ENCODE measurements around the gene RPL18.

RPL18 gene

DNA sequence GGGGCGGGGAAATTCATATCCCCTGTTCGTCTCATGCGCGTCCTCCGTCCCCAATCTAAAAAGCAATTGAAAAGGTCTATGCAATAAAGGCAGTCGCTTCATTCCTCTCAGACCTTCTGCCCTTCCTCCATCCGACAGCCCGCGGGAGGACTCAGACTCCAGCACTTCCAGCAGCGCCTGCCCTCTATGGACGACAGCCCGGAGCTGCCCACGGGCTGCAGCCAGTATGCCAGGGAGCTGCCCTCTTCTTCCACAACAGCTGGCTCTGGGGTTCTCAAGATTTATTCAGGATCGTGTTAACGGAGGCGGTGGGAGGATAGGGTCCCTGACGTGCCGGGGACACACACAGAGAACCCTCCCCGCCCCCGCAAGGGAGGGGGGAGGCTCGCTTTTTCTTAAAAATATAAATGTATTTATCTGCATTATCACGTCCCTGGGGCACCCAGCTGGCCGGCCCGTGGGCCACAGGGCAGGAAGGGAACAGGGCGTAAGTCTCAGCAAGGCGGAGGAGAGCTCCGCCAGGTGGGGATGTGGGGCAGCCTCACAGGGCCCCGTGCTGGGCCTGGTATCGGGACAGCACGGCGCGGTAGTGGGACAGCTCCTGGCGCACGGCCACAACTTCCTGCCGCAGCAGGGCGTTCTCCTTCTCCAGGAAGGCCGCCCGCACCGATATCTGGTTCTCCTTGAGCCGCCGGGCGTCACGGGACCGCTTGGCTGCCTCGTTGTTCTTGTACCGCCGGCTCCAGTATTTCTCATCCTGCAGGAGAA is 11.5 kb upstream of the RPL18 start:
- no peaks in the 10 kb centered on the region for H3K9me3 ChIP-seq (ENCODE audit: control insufficient read depth in 2 of 2, low read length in 2 of 2)
- peaks cover 58 to 75% of the 10 kb centered on the region in 2 donors for H3K4me1 ChIP-seq (ENCODE audit: control insufficient read depth in 2 of 2, insufficient read depth in 2 of 2, low read length in 2 of 2)
- no peaks in the 10 kb centered on the region for H3K27me3 ChIP-seq (ENCODE audit: control insufficient read depth in 2 of 2, insufficient read depth in 2 of 2, low read length in 2 of 2)
- peak overlapping the region in 1 of 2 donors; percentile 4 for H3K4me3 ChIP-seq (ENCODE audit: low read length in 2 of 2)
- peak overlapping the region; percentile 34 to 68 for H3K9ac ChIP-seq (ENCODE audit: low read depth in 1 of 2, low read length in 2 of 2)
- H3K36me3 ChIP-seq (ENCODE audit: control insufficient read depth in 2 of 2, insufficient read depth in 2 of 2, low read length in 2 of 2): peaks cover 8 to 18% of the 10 kb centered on the region in 2 donors
- peak overlapping the region; percentile 86 to 89 for H3K27ac ChIP-seq (ENCODE audit: low read depth in 2 of 2, low read length in 2 of 2)

DNA sequence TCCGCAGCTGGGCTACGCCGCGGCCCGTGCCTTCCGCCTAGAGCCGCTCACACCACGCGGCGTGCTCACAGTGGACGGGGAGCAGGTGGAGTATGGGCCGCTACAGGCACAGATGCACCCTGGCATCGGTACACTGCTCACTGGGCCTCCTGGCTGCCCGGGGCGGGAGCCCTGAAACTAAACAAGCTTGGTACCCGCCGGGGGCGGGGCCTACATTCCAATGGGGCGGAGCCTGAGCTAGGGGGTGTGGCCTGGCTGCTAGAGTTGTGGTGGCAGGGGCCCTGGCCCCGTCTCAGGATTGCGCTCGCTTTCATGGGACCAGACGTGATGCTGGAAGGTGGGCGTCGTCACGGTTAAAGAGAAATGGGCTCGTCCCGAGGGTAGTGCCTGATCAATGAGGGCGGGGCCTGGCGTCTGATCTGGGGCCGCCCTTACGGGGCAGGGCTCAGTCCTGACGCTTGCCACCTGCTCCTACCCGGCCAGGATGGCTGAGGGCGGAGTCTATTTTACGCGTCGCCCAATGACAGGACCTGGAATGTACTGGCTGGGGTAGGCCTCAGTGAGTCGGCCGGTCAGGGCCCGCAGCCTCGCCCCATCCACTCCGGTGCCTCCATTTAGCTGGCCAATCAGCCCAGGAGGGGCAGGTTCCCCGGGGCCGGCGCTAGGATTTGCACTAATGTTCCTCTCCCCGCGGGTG is 10.8 kb upstream of the RPL18 start:
- H3K27me3 ChIP-seq (ENCODE audit: control insufficient read depth in 2 of 2, insufficient read depth in 2 of 2, low read length in 2 of 2): no peaks in the 10 kb centered on the region
- peak overlapping the region; percentile 86 to 89 for H3K27ac ChIP-seq (ENCODE audit: low read depth in 2 of 2, low read length in 2 of 2)
- H3K36me3 ChIP-seq (ENCODE audit: control insufficient read depth in 2 of 2, insufficient read depth in 2 of 2, low read length in 2 of 2): peaks cover 8 to 18% of the 10 kb centered on the region in 2 donors
- H3K4me1 ChIP-seq (ENCODE audit: control insufficient read depth in 2 of 2, insufficient read depth in 2 of 2, low read length in 2 of 2): peaks cover 53 to 77% of the 10 kb centered on the region in 2 donors
- peak overlapping the region in 1 of 2 donors; percentile 43 for H3K4me3 ChIP-seq (ENCODE audit: low read length in 2 of 2)
- H3K9ac ChIP-seq (ENCODE audit: low read depth in 1 of 2, low read length in 2 of 2): peak overlapping the region; percentile 34 to 68
- no peaks in the 10 kb centered on the region for H3K9me3 ChIP-seq (ENCODE audit: control insufficient read depth in 2 of 2, low read length in 2 of 2)

DNA sequence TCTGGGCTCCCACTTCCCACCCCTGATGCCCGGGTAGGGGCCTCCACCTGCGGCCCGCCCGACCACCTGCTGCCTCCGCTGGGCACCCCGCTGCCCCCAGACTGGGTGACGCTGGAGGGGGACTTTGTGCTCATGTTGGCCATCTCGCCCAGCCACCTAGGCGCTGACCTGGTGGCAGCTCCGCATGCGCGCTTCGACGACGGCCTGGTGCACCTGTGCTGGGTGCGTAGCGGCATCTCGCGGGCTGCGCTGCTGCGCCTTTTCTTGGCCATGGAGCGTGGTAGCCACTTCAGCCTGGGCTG is 10.3 kb upstream of the RPL18 start:
- Histone ChIP-seq H3K36me3 (ENCODE audit: control insufficient read depth in 2 of 2, insufficient read depth in 2 of 2, low read length in 2 of 2) (peaks cover 8 to 18% of the 10 kb centered on the region in 2 donors), H3K4me1 (ENCODE audit: control insufficient read depth in 2 of 2, insufficient read depth in 2 of 2, low read length in 2 of 2) (peaks cover 54 to 77% of the 10 kb centered on the region in 2 donors), H3K4me3 (ENCODE audit: low read length in 2 of 2) (no peak overlapping the region), H3K27me3 (ENCODE audit: control insufficient read depth in 2 of 2, insufficient read depth in 2 of 2, low read length in 2 of 2) (no peaks in the 10 kb centered on the region), H3K9me3 (ENCODE audit: control insufficient read depth in 2 of 2, low read length in 2 of 2) (no peaks in the 10 kb centered on the region), H3K9ac (ENCODE audit: low read depth in 1 of 2, low read length in 2 of 2) (no peak overlapping the region), H3K27ac (ENCODE audit: low read depth in 2 of 2, low read length in 2 of 2) (peak overlapping the region; percentile 86 to 89)

DNA sequence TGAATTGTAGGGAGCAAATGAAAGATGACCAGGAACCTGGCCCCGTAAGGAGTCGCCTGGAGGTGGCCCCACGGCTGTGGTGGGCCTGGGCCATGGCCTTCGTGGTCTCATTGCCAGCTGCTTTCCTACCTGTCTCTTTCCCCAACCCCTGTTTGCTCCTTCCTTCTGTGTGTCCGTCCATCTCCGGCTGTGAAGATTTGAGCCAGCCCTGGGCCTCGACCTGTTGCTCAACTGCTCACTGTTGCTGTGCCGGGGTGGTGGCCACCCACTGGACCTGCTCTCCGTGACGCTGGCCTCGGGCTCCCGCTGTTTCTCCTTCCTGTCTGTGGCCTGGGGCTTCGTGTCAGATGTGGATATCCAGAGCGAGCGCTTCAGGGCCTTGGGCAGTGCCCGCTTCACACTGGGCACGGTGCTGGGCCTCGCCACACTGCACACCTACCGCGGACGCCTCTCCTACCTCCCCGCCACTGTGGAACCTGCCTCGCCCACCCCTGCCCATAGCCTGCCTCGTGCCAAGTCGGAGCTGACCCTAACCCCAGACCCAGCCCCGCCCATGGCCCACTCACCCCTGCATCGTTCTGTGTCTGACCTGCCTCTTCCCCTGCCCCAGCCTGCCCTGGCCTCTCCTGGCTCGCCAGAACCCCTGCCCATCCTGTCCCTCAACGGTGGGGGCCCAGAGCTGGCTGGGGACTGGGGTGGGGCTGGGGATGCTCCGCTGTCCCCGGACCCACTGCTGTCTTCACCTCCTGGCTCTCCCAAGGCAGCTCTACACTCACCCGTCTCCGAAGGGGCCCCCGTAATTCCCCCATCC is 9.7 kb upstream of the RPL18 start:
- Histone ChIP-seq H3K9ac (ENCODE audit: low read depth in 1 of 2, low read length in 2 of 2) (no peak overlapping the region), H3K27me3 (ENCODE audit: control insufficient read depth in 2 of 2, insufficient read depth in 2 of 2, low read length in 2 of 2) (no peaks in the 10 kb centered on the region), H3K36me3 (ENCODE audit: control insufficient read depth in 2 of 2, insufficient read depth in 2 of 2, low read length in 2 of 2) (peaks cover 8 to 18% of the 10 kb centered on the region in 2 donors), H3K27ac (ENCODE audit: low read depth in 2 of 2, low read length in 2 of 2) (peak overlapping the region in 1 of 2 donors; percentile 32), H3K4me3 (ENCODE audit: low read length in 2 of 2) (no peak overlapping the region), H3K9me3 (ENCODE audit: control insufficient read depth in 2 of 2, low read length in 2 of 2) (no peaks in the 10 kb centered on the region), H3K4me1 (ENCODE audit: control insufficient read depth in 2 of 2, insufficient read depth in 2 of 2, low read length in 2 of 2) (peaks cover 51 to 74% of the 10 kb centered on the region in 2 donors)

DNA sequence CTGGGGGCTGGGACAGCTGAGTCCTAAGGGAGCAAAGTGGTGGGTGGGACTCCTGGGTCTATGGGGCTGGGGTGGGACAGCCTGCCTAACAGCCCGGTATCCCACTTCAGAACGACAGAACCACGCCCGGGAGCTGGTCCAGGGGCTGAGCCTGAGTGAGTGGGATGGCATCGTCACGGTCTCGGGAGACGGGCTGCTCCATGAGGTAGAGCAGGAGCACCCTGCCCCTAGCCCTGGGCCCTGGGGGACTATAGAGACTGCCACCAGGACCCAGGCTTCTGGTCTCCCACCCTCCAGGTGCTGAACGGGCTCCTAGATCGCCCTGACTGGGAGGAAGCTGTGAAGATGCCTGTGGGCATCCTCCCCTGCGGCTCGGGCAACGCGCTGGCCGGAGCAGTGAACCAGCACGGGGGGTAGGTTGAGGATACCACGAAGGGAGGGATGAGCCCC is 8.9 kb upstream of the RPL18 start:
- Histone ChIP-seq H3K27me3 (ENCODE audit: control insufficient read depth in 2 of 2, insufficient read depth in 2 of 2, low read length in 2 of 2) (no peaks in the 10 kb centered on the region), H3K9ac (ENCODE audit: low read depth in 1 of 2, low read length in 2 of 2) (peak overlapping the region in 1 of 2 donors; percentile 41), H3K36me3 (ENCODE audit: control insufficient read depth in 2 of 2, insufficient read depth in 2 of 2, low read length in 2 of 2) (peaks cover 8 to 16% of the 10 kb centered on the region in 2 donors), H3K4me1 (ENCODE audit: control insufficient read depth in 2 of 2, insufficient read depth in 2 of 2, low read length in 2 of 2) (peaks cover 49 to 72% of the 10 kb centered on the region in 2 donors), H3K4me3 (ENCODE audit: low read length in 2 of 2) (no peak overlapping the region), H3K27ac (ENCODE audit: low read depth in 2 of 2, low read length in 2 of 2) (peak overlapping the region; percentile 85 to 86), H3K9me3 (ENCODE audit: control insufficient read depth in 2 of 2, low read length in 2 of 2) (no peaks in the 10 kb centered on the region)

DNA sequence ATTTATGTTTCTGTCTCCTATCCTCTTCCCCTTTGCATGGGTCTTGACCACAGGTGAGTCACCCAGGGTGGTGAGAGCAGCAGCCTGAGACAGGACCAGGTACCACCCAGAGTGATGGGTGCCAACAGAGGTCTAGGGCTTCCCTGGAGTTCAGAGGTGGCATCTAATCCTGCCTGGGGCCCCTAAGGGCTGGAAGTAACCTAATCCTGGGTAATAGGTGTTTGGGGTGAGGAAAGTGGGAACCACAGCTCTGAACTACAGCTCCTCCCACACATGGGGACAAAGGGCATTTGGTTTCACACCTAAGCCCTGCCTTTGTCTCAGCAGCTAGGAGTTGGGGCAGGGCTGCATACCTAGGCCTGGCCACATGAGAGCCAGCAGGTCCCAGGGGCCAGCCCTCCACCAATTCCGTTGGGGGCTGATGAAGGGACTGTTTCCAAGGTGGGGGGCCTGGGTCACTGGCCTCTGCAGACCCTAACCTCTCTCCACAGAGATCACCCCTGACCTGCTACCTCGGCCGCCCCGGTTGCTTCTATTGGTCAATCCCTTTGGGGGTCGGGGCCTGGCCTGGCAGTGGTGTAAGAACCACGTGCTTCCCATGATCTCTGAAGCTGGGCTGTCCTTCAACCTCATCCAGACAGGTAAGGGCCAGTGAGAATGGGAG is 8.4 kb upstream of the RPL18 start:
- peaks cover 5 to 11% of the 10 kb centered on the region in 2 donors for H3K36me3 ChIP-seq (ENCODE audit: control insufficient read depth in 2 of 2, insufficient read depth in 2 of 2, low read length in 2 of 2)
- no peaks in the 10 kb centered on the region for H3K9me3 ChIP-seq (ENCODE audit: control insufficient read depth in 2 of 2, low read length in 2 of 2)
- no peaks in the 10 kb centered on the region for H3K27me3 ChIP-seq (ENCODE audit: control insufficient read depth in 2 of 2, insufficient read depth in 2 of 2, low read length in 2 of 2)
- H3K27ac ChIP-seq (ENCODE audit: low read depth in 2 of 2, low read length in 2 of 2): peak overlapping the region; percentile 85 to 86
- H3K4me1 ChIP-seq (ENCODE audit: control insufficient read depth in 2 of 2, insufficient read depth in 2 of 2, low read length in 2 of 2): peaks cover 43 to 67% of the 10 kb centered on the region in 2 donors
- H3K4me3 ChIP-seq (ENCODE audit: low read length in 2 of 2): no peak overlapping the region
- peak overlapping the region; percentile 17 to 41 for H3K9ac ChIP-seq (ENCODE audit: low read depth in 1 of 2, low read length in 2 of 2)

DNA sequence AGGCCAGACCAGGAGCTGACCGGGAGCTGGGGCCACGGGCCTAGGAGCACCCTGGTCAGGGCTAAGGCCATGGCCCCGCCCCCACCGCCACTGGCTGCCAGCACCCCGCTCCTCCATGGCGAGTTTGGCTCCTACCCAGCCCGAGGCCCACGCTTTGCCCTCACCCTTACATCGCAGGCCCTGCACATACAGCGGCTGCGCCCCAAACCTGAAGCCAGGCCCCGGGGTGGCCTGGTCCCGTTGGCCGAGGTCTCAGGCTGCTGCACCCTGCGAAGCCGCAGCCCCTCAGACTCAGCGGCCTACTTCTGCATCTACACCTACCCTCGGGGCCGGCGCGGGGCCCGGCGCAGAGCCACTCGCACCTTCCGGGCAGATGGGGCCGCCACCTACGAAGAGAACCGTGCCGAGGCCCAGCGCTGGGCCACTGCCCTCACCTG is 6.9 kb upstream of the RPL18 start:
- H3K36me3 ChIP-seq (ENCODE audit: control insufficient read depth in 2 of 2, insufficient read depth in 2 of 2, low read length in 2 of 2): peaks cover 2% of the 10 kb centered on the region in 2 donors
- H3K27ac ChIP-seq (ENCODE audit: low read depth in 2 of 2, low read length in 2 of 2): peak overlapping the region; percentile 86 to 89
- peak overlapping the region in 1 of 2 donors; percentile 69 for H3K4me3 ChIP-seq (ENCODE audit: low read length in 2 of 2)

DNA sequence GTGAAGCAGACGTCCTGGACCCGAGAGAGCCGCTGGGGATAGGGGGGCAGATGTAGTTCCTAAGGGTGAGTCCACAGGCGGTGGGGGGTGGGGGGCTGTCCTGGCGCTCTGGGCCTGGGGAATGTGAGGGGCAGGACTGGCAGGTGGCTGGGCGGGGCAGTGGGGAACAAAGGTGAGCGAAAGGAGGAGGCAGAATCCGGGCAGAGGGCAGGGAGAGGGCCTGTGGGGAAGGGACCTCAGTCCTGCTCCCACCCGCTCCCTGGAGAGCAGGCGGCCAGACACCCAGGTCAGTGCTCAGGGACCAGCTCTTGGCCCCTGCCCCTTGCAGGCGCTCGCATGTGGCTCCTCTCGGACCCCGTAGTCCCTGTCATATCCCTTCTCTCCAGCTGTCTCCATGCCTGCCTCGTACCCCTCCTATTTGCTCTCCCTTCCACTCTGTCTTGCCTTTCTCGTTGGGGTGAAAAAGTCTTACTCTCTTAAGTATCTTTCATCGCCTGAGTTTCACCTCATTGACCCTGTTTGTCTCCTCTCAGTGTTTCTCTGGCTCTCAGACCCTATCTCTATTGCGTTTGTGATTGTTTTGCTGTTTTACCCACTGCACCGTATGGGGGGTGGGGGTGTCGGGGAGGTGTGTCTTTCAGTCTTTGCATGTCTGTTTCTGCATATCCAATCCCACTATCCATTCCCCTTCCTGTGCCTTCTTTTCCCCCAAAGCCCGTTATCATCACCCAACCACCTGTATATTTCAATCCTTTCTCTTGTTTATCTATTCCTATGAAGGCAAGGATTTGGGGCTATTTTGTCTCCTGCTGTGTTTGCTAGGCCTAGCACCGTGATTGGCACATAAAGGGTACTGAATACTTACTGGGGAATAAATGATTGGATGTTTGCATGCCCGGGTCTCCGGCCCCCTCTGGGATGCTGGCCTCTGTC is 6.1 kb upstream of the RPL18 start:
- H3K9me3 ChIP-seq (ENCODE audit: control insufficient read depth in 2 of 2, low read length in 2 of 2): no peaks in the 10 kb centered on the region
- peak overlapping the region; percentile 69 to 77 for H3K4me3 ChIP-seq (ENCODE audit: low read length in 2 of 2)
- H3K4me1 ChIP-seq (ENCODE audit: control insufficient read depth in 2 of 2, insufficient read depth in 2 of 2, low read length in 2 of 2): peaks cover 34 to 54% of the 10 kb centered on the region in 2 donors

More for the DNA sequence above, 6.9 kb upstream of the RPL18 start:
- H3K9ac ChIP-seq (ENCODE audit: low read depth in 1 of 2, low read length in 2 of 2): peak overlapping the region in 1 of 2 donors; percentile 79
- no peaks in the 10 kb centered on the region for H3K9me3 ChIP-seq (ENCODE audit: control insufficient read depth in 2 of 2, low read length in 2 of 2)
- peaks cover 40 to 62% of the 10 kb centered on the region in 2 donors for H3K4me1 ChIP-seq (ENCODE audit: control insufficient read depth in 2 of 2, insufficient read depth in 2 of 2, low read length in 2 of 2)
- no peaks in the 10 kb centered on the region for H3K27me3 ChIP-seq (ENCODE audit: control insufficient read depth in 2 of 2, insufficient read depth in 2 of 2, low read length in 2 of 2)

More for the DNA sequence above, 6.1 kb upstream of the RPL18 start:
- Histone ChIP-seq H3K27ac (ENCODE audit: low read depth in 2 of 2, low read length in 2 of 2) (peak overlapping the region; percentile 86 to 89), H3K27me3 (ENCODE audit: control insufficient read depth in 2 of 2, insufficient read depth in 2 of 2, low read length in 2 of 2) (no peaks in the 10 kb centered on the region), H3K36me3 (ENCODE audit: control insufficient read depth in 2 of 2, insufficient read depth in 2 of 2, low read length in 2 of 2) (peaks cover 2% of the 10 kb centered on the region in 2 donors), H3K9ac (ENCODE audit: low read depth in 1 of 2, low read length in 2 of 2) (peak overlapping the region; percentile 79)

All from mucosa of rectum (tissue), 2 donors.